Measurements from ENCODE around the gene ARHGAP24. TPM values are rescaled to one million over a fixed set of nuclear protein-coding genes. Genes with fewer than 3 reads are reported as not detected.

The ARHGAP24 gene
- total RNA-seq, 1 donor: 52.5 TPM

DNA sequence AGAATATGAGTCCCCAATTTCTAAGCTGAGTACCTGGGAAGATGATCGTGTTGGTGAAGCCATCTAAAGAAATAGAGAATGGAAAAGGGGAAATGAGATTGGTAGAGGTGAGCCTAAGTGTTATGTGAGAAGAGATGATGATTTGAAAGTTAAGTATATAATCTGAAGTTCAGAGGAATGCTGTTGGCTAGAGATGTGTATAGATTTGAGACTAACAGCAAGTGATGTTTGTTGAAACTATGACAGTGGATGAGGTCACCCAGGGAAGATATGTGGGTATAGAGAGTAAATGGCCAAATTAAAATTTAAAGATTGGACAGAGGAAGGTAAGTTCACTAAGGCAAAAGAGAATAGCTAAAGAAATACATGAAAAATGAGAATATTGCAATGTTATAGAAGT lies 560.7 kb downstream of the ARHGAP24 start:
- H3K79me2 ChIP-seq (ENCODE audit: insufficient read depth, low read length): no peaks in the 10 kb centered on the region
- H3K4me2 ChIP-seq (ENCODE audit: insufficient read depth, low read length): no peak overlapping the region
- no peaks in the 10 kb centered on the region for H3K27me3 ChIP-seq (ENCODE audit: insufficient read depth, low read length)
- no peak overlapping the region for H2AFZ ChIP-seq (ENCODE audit: low read length)
- no peaks in the 10 kb centered on the region for H4K20me1 ChIP-seq (ENCODE audit: insufficient read depth, low read length)
- TF ChIP-seq CTCF (IDR thresholded peaks at IDR 0.05; ENCODE audit: extremely low read depth, low read depth, low read length): no peak
- no peak overlapping the region for H3K4me3 ChIP-seq (ENCODE audit: insufficient read depth, low read length)
- H3K4me1 ChIP-seq (ENCODE audit: insufficient read depth, low read length): peaks cover 50% of the 10 kb centered on the region
- H3K9me3 ChIP-seq (ENCODE audit: low read depth, low read length): no peaks in the 10 kb centered on the region
- DNase-seq (ENCODE audit: insufficient read length, low spot score, missing footprints): no peak
- H3K36me3 ChIP-seq (ENCODE audit: insufficient read depth, low read length): no peaks in the 10 kb centered on the region
- H3K27ac ChIP-seq (ENCODE audit: low read depth, low read length): no peak overlapping the region

- H3K9me3 ChIP-seq (ENCODE audit: low read depth, low read length): no peaks in the 10 kb centered on the region
- H4K20me1 ChIP-seq (ENCODE audit: insufficient read depth, low read length): no peaks in the 10 kb centered on the region
- H3K36me3 ChIP-seq (ENCODE audit: insufficient read depth, low read length): no peaks in the 10 kb centered on the region
- H3K27me3 ChIP-seq (ENCODE audit: insufficient read depth, low read length): no peaks in the 10 kb centered on the region
- peak overlapping the region; percentile 12 for H2AFZ ChIP-seq (ENCODE audit: low read length)
- DNase-seq (ENCODE audit: insufficient read length, low spot score, missing footprints): no peak
- no peak for TF ChIP-seq CTCF (IDR thresholded peaks at IDR 0.05; ENCODE audit: extremely low read depth, low read depth, low read length)
- H3K79me2 ChIP-seq (ENCODE audit: insufficient read depth, low read length): no peaks in the 10 kb centered on the region
- peaks cover 50% of the 10 kb centered on the region for H3K4me1 ChIP-seq (ENCODE audit: insufficient read depth, low read length)
- no peak overlapping the region for H3K4me3 ChIP-seq (ENCODE audit: insufficient read depth, low read length)
- H3K4me2 ChIP-seq (ENCODE audit: insufficient read depth, low read length): peak overlapping the region; percentile 25
- peak overlapping the region; percentile 34 for H3K27ac ChIP-seq (ENCODE audit: low read depth, low read length)
These were observed 561.8 kb downstream of the ARHGAP24 start for GRCh38 chr4:86036736-86037135.

DNA sequence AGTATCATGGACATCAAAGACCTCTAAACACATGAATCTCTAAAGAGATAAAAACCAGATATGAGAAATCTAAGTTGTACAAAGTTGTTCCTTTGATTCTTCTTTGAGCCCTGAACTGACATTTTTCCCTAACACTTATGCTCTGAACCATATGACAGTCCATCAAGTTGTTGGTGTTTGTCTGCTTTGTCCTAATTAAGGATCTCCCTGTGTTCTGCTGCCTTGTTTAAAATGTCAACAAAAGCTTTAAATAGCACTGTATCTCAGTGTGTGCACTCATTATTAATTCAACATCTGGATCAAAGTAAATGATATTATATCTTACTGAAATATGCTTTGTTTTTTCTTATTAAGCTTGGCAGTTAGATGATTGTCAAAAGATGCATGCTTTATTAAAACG lies 563.1 kb downstream of the ARHGAP24 start:
- Histone ChIP-seq H3K9me3 (ENCODE audit: low read depth, low read length) (no peaks in the 10 kb centered on the region), H3K27ac (ENCODE audit: low read depth, low read length) (no peak overlapping the region), H3K27me3 (ENCODE audit: insufficient read depth, low read length) (no peaks in the 10 kb centered on the region), H3K79me2 (ENCODE audit: insufficient read depth, low read length) (no peaks in the 10 kb centered on the region), H3K36me3 (ENCODE audit: insufficient read depth, low read length) (no peaks in the 10 kb centered on the region), H3K4me3 (ENCODE audit: insufficient read depth, low read length) (no peak overlapping the region), H2AFZ (ENCODE audit: low read length) (no peak overlapping the region), H3K4me1 (ENCODE audit: insufficient read depth, low read length) (peaks cover 37% of the 10 kb centered on the region), H3K4me2 (ENCODE audit: insufficient read depth, low read length) (no peak overlapping the region), H4K20me1 (ENCODE audit: insufficient read depth, low read length) (no peaks in the 10 kb centered on the region)
- DNase-seq (ENCODE audit: insufficient read length, low spot score, missing footprints): no peak
- TF ChIP-seq CTCF (IDR thresholded peaks at IDR 0.05; ENCODE audit: extremely low read depth, low read depth, low read length): no peak

GRCh38 chr4:86043755-86044592 lies 569.0 kb downstream of the ARHGAP24 start:
- TF ChIP-seq CTCF (IDR thresholded peaks at IDR 0.05; ENCODE audit: extremely low read depth, low read depth, low read length): peak; percentile 69
- peak overlapping the region; percentile 47 for H3K4me2 ChIP-seq (ENCODE audit: insufficient read depth, low read length)
- no peak overlapping the region for H3K4me3 ChIP-seq (ENCODE audit: insufficient read depth, low read length)
- H3K4me1 ChIP-seq (ENCODE audit: insufficient read depth, low read length): peaks cover 6% of the 10 kb centered on the region
- H3K79me2 ChIP-seq (ENCODE audit: insufficient read depth, low read length): no peaks in the 10 kb centered on the region
- H2AFZ ChIP-seq (ENCODE audit: low read length): peak overlapping the region; percentile 35
- H3K9me3 ChIP-seq (ENCODE audit: low read depth, low read length): no peaks in the 10 kb centered on the region
- no peaks in the 10 kb centered on the region for H3K27me3 ChIP-seq (ENCODE audit: insufficient read depth, low read length)
- H4K20me1 ChIP-seq (ENCODE audit: insufficient read depth, low read length): no peaks in the 10 kb centered on the region
- no peak for DNase-seq (ENCODE audit: insufficient read length, low spot score, missing footprints)
- H3K36me3 ChIP-seq (ENCODE audit: insufficient read depth, low read length): no peaks in the 10 kb centered on the region
- H3K27ac ChIP-seq (ENCODE audit: low read depth, low read length): no peak overlapping the region
